Heart right ventricle (tissue), 16 donors: Measurements from ENCODE around the gene FANCE. TPM values are rescaled to one million over a fixed set of nuclear protein-coding genes. Genes with fewer than 3 reads are reported as not detected.

Source experiments
- ATAC-seq, 8 donors: fragments of 200-7000 bp; cut with Tn5 transposase; one replicate each; pipeline ENCODE4 v1.9.1; 2020; ENCODE audit warnings: mild to moderate bottlenecking in 8 of 8, moderate library complexity in 8 of 8, moderate number of reproducible peaks in 1 of 8
- DNase-seq, 2 donors: peaks; one replicate each; pipeline ENCODE4 v3.0.0-alpha.2; 2020
- H3K27ac ChIP-seq, 10 donors: fragments of 200-600 bp; sonication (generic) in 2 of 10; one replicate each; pipeline versions ENCODE4 v1.5.0 to v1.8.0; 2020 to 2022; ENCODE audit warnings: mild to moderate bottlenecking in 3 of 10
- H3K27me3 ChIP-seq, 7 donors: fragments of 200-600 bp; one replicate each; pipeline ENCODE4 v1.8.0; 2021 to 2022; ENCODE audit warnings: mild to moderate bottlenecking in 2 of 7
- H3K36me3 ChIP-seq, 9 donors: fragments of 200-600 bp; sonication (generic) in 1 of 9; one replicate each; pipeline versions ENCODE4 v1.5.0 to v1.8.0; 2020 to 2022; ENCODE audit warnings: mild to moderate bottlenecking in 2 of 9
- H3K4me1 ChIP-seq, 9 donors: fragments of 200-600 bp; sonication (generic) in 1 of 9; one replicate each; pipeline versions ENCODE4 v1.5.0 to v1.8.0; 2020 to 2022; ENCODE audit warnings: mild to moderate bottlenecking in 4 of 9
- H3K4me3 ChIP-seq, 10 donors: fragments of 200-600 bp; sonication (generic) in 2 of 10; one replicate each; pipeline versions ENCODE4 v1.5.0 to v1.8.0; 2020 to 2022; ENCODE audit warnings: mild to moderate bottlenecking in 7 of 10, moderate library complexity in 2 of 10
- H3K9me3 ChIP-seq, 11 donors: fragments of 200-600 bp in 10 of 11; sonication (generic) in 2 of 11; one replicate each; pipeline versions ENCODE4 v1.5.0 to v1.8.0; 2013 to 2022; ENCODE audit warnings: mild to moderate bottlenecking in 2 of 11, control low read depth in 1 of 11, moderate library complexity in 1 of 11
- CTCF ChIP-seq, 9 donors: fragments of 200-600 bp; sonication (generic) in 2 of 9; IDR thresholded peaks; one replicate each; pipeline versions ENCODE4 v1.5.0 to v1.8.0; 2021 to 2022; ENCODE audit warnings: antibody characterized with exemption in 9 of 9, mild to moderate bottlenecking in 5 of 9, moderate library complexity in 1 of 9
- WGBS, 2 donors: extraction: QIAGEN DNeasy Blood & Tissue Kit; methylation state at CpG; one replicate each; pipeline ENCODE4 v1.1.7; 2013; ENCODE audit warnings: inconsistent platforms in 1 of 2; 5-methylcytosine and 5-hydroxymethylcytosine counted together
- intact Hi-C, 10 donors: fragments of 100-400 bp; cut with DNase I; formaldehyde crosslinking; loops; one replicate each; pipeline versions ENCODE4 v1.11.1 to v1.14.2; 2022
- long read RNA-seq, 3 donors: library from polyadenylated mRNA; unstranded; transcript quantifications; one replicate each; pipeline ENCODE4 v2.0.0, GENCODE V29; 2020 to 2021
- polyA plus RNA-seq, 2 donors: library from polyadenylated mRNA; stranded (reverse); fragments of 200-250 nt; gene quantifications; one replicate each; pipeline ENCODE4 v1.2.3, GENCODE V29; 2013
- total RNA-seq, 10 donors: library from RNA; stranded (reverse); fragmentation: NEBNext Ultra II Directional in 3 of 10; extraction: Animal tissue kit (Norgen Biotek cat#: 25700) in 3 of 10; gene quantifications; one replicate each; pipeline versions ENCODE4 v1.2.1 to v1.2.4, GENCODE V29; 2021 to 2023
- donor health status: Arrhythmogenic right ventricular cardiomyopathy.
- donor health status: ischemic (EF 13 %, LVEDD 7.1; RV severe dilation, severe dysfunction).
- donor health status: healthy with polysubstance abuse.
- donor health status: DM: no; HTN: yes; CAD: no.
- donor health status: DM: no; HTN: no; CAD: no.
- donor health status: ischemic (EF 25% LVEDD 6.9; RV normal size, moderate dysfunction).
- donor health status: ischemic (EF 25% LVEDD 5.7; RV mildly dilated, moderate dysfunction).
- donor health status: healthy.
- donor health status: DM: yes; HTN: yes; CAD: no.
- donor health status: Ischemic cardiomyopathy.
- donor health status: ischemic (EF 35%, LVEDD 5.7; RV mildly dilated, moderate dysfunction).
- donor health status: nonischemic (EF 11% LVEDD 7.7; RV severe dilation, severe dysfunction).
- donor health status: DM: yes; HTN: yes; CAD: no.
- donor health status: PGD.
- donor health status: ischemic (EF 29% LVEDD 5.4; RV normal size, mild dysfunction).
- donor health status: nonischemic (EF 23%, LVEDD 6.1; RV moderate dilation, normal function).

FANCE gene, protein sequence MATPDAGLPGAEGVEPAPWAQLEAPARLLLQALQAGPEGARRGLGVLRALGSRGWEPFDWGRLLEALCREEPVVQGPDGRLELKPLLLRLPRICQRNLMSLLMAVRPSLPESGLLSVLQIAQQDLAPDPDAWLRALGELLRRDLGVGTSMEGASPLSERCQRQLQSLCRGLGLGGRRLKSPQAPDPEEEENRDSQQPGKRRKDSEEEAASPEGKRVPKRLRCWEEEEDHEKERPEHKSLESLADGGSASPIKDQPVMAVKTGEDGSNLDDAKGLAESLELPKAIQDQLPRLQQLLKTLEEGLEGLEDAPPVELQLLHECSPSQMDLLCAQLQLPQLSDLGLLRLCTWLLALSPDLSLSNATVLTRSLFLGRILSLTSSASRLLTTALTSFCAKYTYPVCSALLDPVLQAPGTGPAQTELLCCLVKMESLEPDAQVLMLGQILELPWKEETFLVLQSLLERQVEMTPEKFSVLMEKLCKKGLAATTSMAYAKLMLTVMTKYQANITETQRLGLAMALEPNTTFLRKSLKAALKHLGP
- total RNA-seq (1 to 10 TPM; 1.5 to 5.3 (median 3.0) TPM), polyA plus RNA-seq (1 to 10 TPM; 1.8 to 2.4 TPM)
- long read RNA-seq, donor 1, transcript FANCE-201 (10 exons, 2,554 nt), result major isoform, 5 of 8 reads
- long read RNA-seq, donor 1, partial matches to known transcripts, result 0 of 8 reads
- long read RNA-seq, donor 1, other reads (novel, unspliced or antisense), result 3 of 8 reads
- long read RNA-seq, donor 2, transcript FANCE-201 (10 exons, 2,554 nt), result major isoform, 5 of 18 reads
- long read RNA-seq, donor 2, partial matches to known transcripts, result 2 of 18 reads
- long read RNA-seq, donor 2, other reads (novel, unspliced or antisense), result 11 of 18 reads
- long read RNA-seq, donor 3, partial matches to known transcripts, result 1 of 3 reads
- long read RNA-seq, donor 3, other reads (novel, unspliced or antisense), result 2 of 3 reads

DNA sequence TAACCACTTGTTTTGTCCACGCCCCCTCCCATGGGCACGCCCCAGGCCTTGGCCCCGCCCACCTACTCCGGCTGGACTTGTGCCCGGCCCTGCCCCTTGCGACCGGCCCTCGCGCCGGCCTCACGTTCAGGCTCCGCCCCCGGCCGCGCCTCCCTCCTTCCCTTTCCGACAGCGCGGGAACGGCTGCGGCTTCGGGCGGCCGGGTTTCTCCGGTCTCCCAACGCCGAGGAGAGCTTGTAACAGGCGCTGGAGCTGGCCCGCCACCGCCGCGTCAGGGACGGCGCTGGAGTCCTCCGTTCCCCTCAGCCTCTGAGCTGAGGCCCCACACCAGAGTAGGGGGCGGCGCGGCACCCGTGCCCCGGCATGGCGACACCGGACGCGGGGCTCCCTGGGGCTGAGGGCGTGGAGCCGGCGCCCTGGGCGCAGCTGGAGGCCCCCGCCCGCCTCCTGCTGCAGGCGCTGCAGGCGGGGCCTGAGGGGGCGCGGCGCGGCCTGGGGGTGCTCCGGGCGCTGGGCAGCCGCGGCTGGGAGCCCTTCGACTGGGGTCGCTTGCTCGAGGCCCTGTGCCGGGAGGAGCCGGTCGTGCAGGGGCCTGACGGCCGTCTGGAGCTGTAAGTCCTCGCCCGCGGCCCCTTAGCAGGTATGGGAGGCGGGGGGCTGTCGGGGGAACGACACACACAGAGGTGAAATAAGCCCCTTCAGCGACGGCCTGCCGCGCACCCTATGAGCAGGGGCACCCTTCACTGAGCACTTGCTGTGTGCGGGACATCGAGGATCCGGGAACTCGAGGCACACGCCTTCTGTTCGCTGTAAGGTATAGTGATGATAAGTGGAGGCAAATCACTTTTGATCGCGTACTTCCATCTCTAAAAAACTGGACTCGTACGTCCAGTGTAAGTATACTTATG, at the start of gene FANCE:
Gene FANCE (plus strand): TSS at position 156 of the 908 bp plus-strand sequence. CDS start 208 bp downstream, at position 364.
- Histone ChIP-seq H3K27me3 (no peaks in the 10 kb centered on the region), H3K4me1 (peaks cover 3 to 44% (median 29%) of the 10 kb centered on the region in 9 donors), H3K4me3 (peak within 1 kb of the TSS; percentile 2 to 79 (median 66)), H3K27ac (peak within 1 kb of the TSS; percentile 14 to 86 (median 74)), H3K9me3 (no peaks in the 10 kb centered on the region), H3K36me3 (peaks cover 0 to 19% (median 3%) of the 10 kb centered on the region in 9 donors)
- intact Hi-C loops, result loop anchor here in 3 of 10 donors (1.0 to 5.0 kb wide), 2 partner anchors 110 to 155 kb away; partner anchors contain the start of genes DEF6 (in 3 of the 3) and PPARD (in 1 of the 3)
- DNase-seq (peak; percentile 94 to 97), ATAC-seq (peak; percentile 95 to 98 (median 96))
- 1% methylated on average over 75 to 87 of the region's 87 CpGs for WGBS, 2 donors
- no peak for TF ChIP-seq CTCF (IDR thresholded peaks at IDR 0.05)

GRCh38 chr6:35402856-35403191, 49.3 kb upstream of the FANCE start:
- 90 to 95% methylated on average over 5 of the region's 5 CpGs for WGBS, 2 donors
- no peak for TF ChIP-seq CTCF (IDR thresholded peaks at IDR 0.05)

GRCh38 chr6:35403544-35404442, 48.3 kb upstream of the FANCE start:
- intact Hi-C loops, result no loop called here
- H3K4me1 ChIP-seq, result peaks cover 0 to 21% (median 0%) of the 10 kb centered on the region in 9 donors
- H3K27me3 ChIP-seq, result no peaks in the 10 kb centered on the region
- ATAC-seq, result peak in 1 of 8 donors; percentile 18
- TF ChIP-seq CTCF (IDR thresholded peaks at IDR 0.05), result no peak
- H3K27ac ChIP-seq, result no peak overlapping the region
- no peak overlapping the region for H3K4me3 ChIP-seq
- WGBS, 2 donors, result 82 to 85% methylated on average over 8 of the region's 8 CpGs
- no peak for DNase-seq
- H3K36me3 ChIP-seq, result no peaks in the 10 kb centered on the region
- H3K9me3 ChIP-seq, result no peaks in the 10 kb centered on the region

More at GRCh38 chr6:35402856-35403191, 49.3 kb upstream of the FANCE start:
- intact Hi-C loops, result no loop called here
- Histone ChIP-seq H3K4me1 (peaks cover 0 to 21% (median 0%) of the 10 kb centered on the region in 9 donors), H3K36me3 (no peaks in the 10 kb centered on the region), H3K27me3 (no peaks in the 10 kb centered on the region), H3K27ac (no peak overlapping the region), H3K9me3 (no peaks in the 10 kb centered on the region), H3K4me3 (no peak overlapping the region)
- no peak for ATAC-seq
- no peak for DNase-seq
